ENCODE data around the gene LIMS1.
"Not testable (repeated sequence)": the region's sequence is repeated elsewhere in the genome, so short reads cannot be mapped to it uniquely, and the experiment has no call there.

The LIMS1 gene

GRCh38 chr2:108672200-108672805 lies 138.0 kb downstream of the LIMS1 start:
- not testable (repeated sequence) for DNase-seq

- not testable (repeated sequence) for DNase-seq
Observed at GRCh38 chr2:108676522-108676921, 142.3 kb downstream of the LIMS1 start.

GRCh38 chr2:108677239-108677744 lies 143.0 kb downstream of the LIMS1 start:
- not testable (repeated sequence) for DNase-seq

GRCh38 chr2:108678198-108678651 lies 144.0 kb downstream of the LIMS1 start:
- DNase-seq, result not testable (repeated sequence)

- DNase-seq, result not testable (repeated sequence)
Observed at GRCh38 chr2:108680805-108681204, 146.5 kb downstream of the LIMS1 start.

- not testable (repeated sequence) for DNase-seq
Observed at GRCh38 chr2:108688818-108689756, 154.8 kb downstream of the LIMS1 start.

GRCh38 chr2:108690001-108690400 lies 155.7 kb downstream of the LIMS1 start:
- not testable (repeated sequence) for DNase-seq

- DNase-seq, result no peak
Observed at GRCh38 chr2:108691447-108691846, 157.2 kb downstream of the LIMS1 start.

- DNase-seq, result no peak
Observed at GRCh38 chr2:108701208-108701607, 166.9 kb downstream of the LIMS1 start.

GRCh38 chr2:108701806-108702205 lies 167.5 kb downstream of the LIMS1 start:
- DNase-seq, result no peak

- no peak for DNase-seq
Observed at GRCh38 chr2:108704871-108705270, 170.6 kb downstream of the LIMS1 start.

- DNase-seq, result no peak
Observed at GRCh38 chr2:108707300-108707699, 173.0 kb downstream of the LIMS1 start.

- DNase-seq, result not testable (repeated sequence)
Observed at GRCh38 chr2:108716971-108717370, 182.7 kb downstream of the LIMS1 start.

- DNase-seq, result peak; percentile 96
Observed at GRCh38 chr2:108719149-108720044, 185.1 kb downstream of the LIMS1 start, which contains the start of gene RANBP2. Gene RANBP2, plus strand, starts transcription at chr2:108719482. Its CDS starts 125 bp downstream, at chr2:108719607.

- not testable (repeated sequence) for DNase-seq
Observed at GRCh38 chr2:108726048-108726447, 191.8 kb downstream of the LIMS1 start.

GRCh38 chr2:108734656-108735055 lies 200.4 kb downstream of the LIMS1 start:
- DNase-seq, result not testable (repeated sequence)

All from activated CD8-positive, alpha-beta memory T cell treated with anti-CD3 and anti-CD28 coated beads for 24 hours (primary cell).